GM23248 (cell line): ENCODE measurements around the gene ENOX1.

Experiments
- EZH2 ChIP-seq: fragments of 200-600 bp; sonication (generic); IDR thresholded peaks from 2 replicates; pipeline ENCODE4 v1.6.1; 2018; ENCODE audit warnings: antibody characterized with exemption, mild to moderate bottlenecking; ENCODE audit not compliant: insufficient read depth, poor library complexity, severe bottlenecking
- EZH2phosphoT487 ChIP-seq: fragments of 200-600 bp; sonication (generic); IDR thresholded peaks from 2 replicates; pipeline ENCODE4 v1.6.1; 2018; ENCODE audit warnings: antibody characterized with exemption, moderate library complexity, mild to moderate bottlenecking, low read depth; ENCODE audit not compliant: insufficient read depth

GRCh38 chr13:43293986-43294385 lies 492.8 kb downstream of the ENOX1 start:
- TF ChIP-seq EZH2, result no peak
- no peak for TF ChIP-seq EZH2phosphoT487
